K562 (cell line): Measurements from ENCODE around the gene MDM1. TPM values are rescaled to one million over a fixed set of nuclear protein-coding genes. Genes with fewer than 3 reads are reported as not detected.

Experiments used
- BHLHE40 ChIP-seq: IDR thresholded peaks from 2 replicates; pipeline ENCODE4 v1.6.1; 2011; ENCODE audit warnings: low read length, improper control_type of control experiment
- JUNB ChIP-seq: fragments of 450-650 bp; formaldehyde crosslinking; conservative IDR thresholded peaks from 2 replicates; pipeline ENCODE4 v1.4.0; 2020; ENCODE audit warnings: mild to moderate bottlenecking
- KDM4B ChIP-seq, 2 experiments: fragments of 450-650 bp in 1 of 2; sonication (generic) in 1 of 2; IDR thresholded peaks; 2 replicates each; pipeline ENCODE4 v1.6.1; 2016 to 2017; ENCODE audit warnings: borderline replicate concordance in 2 of 2, antibody characterized with exemption in 1 of 2, low read depth in 1 of 2, mild to moderate bottlenecking in 1 of 2
- MXI1 ChIP-seq: IDR thresholded peaks from 2 replicates; pipeline ENCODE4 v1.6.1; 2011; ENCODE audit warnings: low read depth, mild to moderate bottlenecking, improper control_type of control experiment, low read length
- NCOA6 ChIP-seq: fragments of 450-650 bp; IDR thresholded peaks from 2 replicates; pipeline ENCODE4 v1.6.1; 2017; ENCODE audit warnings: mild to moderate bottlenecking
- U2AF1 ChIP-seq: fragments of 200-400 bp; formaldehyde crosslinking; optimal IDR thresholded peaks from 2 replicates; pipeline ENCODE3; 2017; ENCODE audit warnings: mild to moderate bottlenecking, low read depth, low read length, moderate library complexity
- ZKSCAN8 ChIP-seq: fragments of 200-800 bp; sonication (Bioruptor generic); IDR thresholded peaks from 2 replicates; pipeline ENCODE4 v1.6.1; 2016; ENCODE audit warnings: missing genetic modification characterization, missing compliant biosample characterization
- ZNF41 ChIP-seq: fragments of 250-450 bp; sonication (Bioruptor Pico); conservative IDR thresholded peaks from 2 replicates; pipeline ENCODE4 v1.4.0; 2020; ENCODE audit warnings: mild to moderate bottlenecking
- ZNF561 ChIP-seq: fragments of 450-650 bp; formaldehyde crosslinking; conservative IDR thresholded peaks from 2 replicates; pipeline ENCODE4 v1.4.0; 2020; ENCODE audit warnings: mild to moderate bottlenecking, moderate library complexity
- ZSCAN32 ChIP-seq: fragments of 450-650 bp; formaldehyde crosslinking; IDR thresholded peaks from 2 replicates; pipeline ENCODE4 v1.4.0; 2020; ENCODE audit warnings: mild to moderate bottlenecking, moderate library complexity
- polyA plus RNA-seq, 8 experiments: library from polyadenylated mRNA; depleted of rRNA in 4 of 8; stranded (reverse) in 5 of 8; unstranded in 3 of 8; fragments of >200 nt; fragmentation: Nextera tagmentation in 2 of 8; fragmentation: Illumina TruSeq in 1 of 8; extraction: Ambion mirVana in 2 of 8; extraction: Trizol in 1 of 8; gene quantifications; 2 replicates each; pipeline versions ENCODE4 v1.2.1 to v1.2.3, GENCODE V29; 2011 to 2014; ENCODE audit warnings: inconsistent platforms in 1 of 8, missing spikeins in 1 of 8
- total RNA-seq, 7 experiments: library from RNA; depleted of rRNA in 6 of 7; stranded (reverse); fragments of >200 nt in 6 of 7; fragmentation: Illumina TruSeq in 2 of 7; extraction: Trizol in 2 of 7; gene quantifications; 2 replicates each; pipeline versions ENCODE4 v1.2.1 to v1.2.3, GENCODE V29; 2011 to 2021; ENCODE audit warnings: low replicate concordance in 1 of 7
- TF ChIP-seq, protein P1 (sequence below): sonication (generic); formaldehyde crosslinking; IDR thresholded peaks from 2 replicates; pipeline ENCODE4 v1.8.0; 2022; ENCODE audit warnings: missing genetic modification reagents, mild to moderate bottlenecking, borderline replicate concordance
- TF ChIP-seq, protein P2 (sequence below), 3 experiments: fragments of 200-800 bp in 1 of 3; fragments of 250-450 bp in 1 of 3; fragments of 450-650 bp in 1 of 3; sonication (Bioruptor Pico) in 1 of 3; sonication (Bioruptor generic) in 1 of 3; formaldehyde crosslinking in 1 of 3; IDR thresholded peaks; 2 replicates each; pipeline versions ENCODE4 v1.6.1 to v1.8.0; 2016 to 2022; ENCODE audit warnings: mild to moderate bottlenecking in 2 of 3, missing genetic modification characterization in 2 of 3, missing compliant biosample characterization in 1 of 3, moderate library complexity in 1 of 3
- TF ChIP-seq, protein P3 (sequence below), 2 experiments: fragments of 450-650 bp in 1 of 2; IDR thresholded peaks; 2 replicates each; pipeline ENCODE4 v1.6.1; 2011 to 2017; ENCODE audit warnings: low read depth in 2 of 2, antibody characterized with exemption in 1 of 2, borderline replicate concordance in 1 of 2, low read length in 1 of 2, mild to moderate bottlenecking in 1 of 2, mixed read lengths in 1 of 2; ENCODE audit not compliant: control insufficient read depth in 1 of 2
- TF ChIP-seq, protein P4 (sequence below): fragments of 250-450 bp; sonication (Bioruptor Pico); IDR thresholded peaks from 2 replicates; pipeline ENCODE4 v1.5.0; 2021; ENCODE audit warnings: mild to moderate bottlenecking, borderline replicate concordance
- TF ChIP-seq, protein P5 (sequence below): fragments of 450-650 bp; formaldehyde crosslinking; conservative IDR thresholded peaks from 2 replicates; pipeline ENCODE4 v1.4.0; 2022; ENCODE audit warnings: mild to moderate bottlenecking, missing genetic modification characterization

MDM1 gene
- total and polyA plus RNA-seq, 9 of the 15 experiments (the other 6 are each of a cell fraction or from before 2014, with no cell fraction given): 7.5 to 16.8 (median 13.1) TPM

DNA sequence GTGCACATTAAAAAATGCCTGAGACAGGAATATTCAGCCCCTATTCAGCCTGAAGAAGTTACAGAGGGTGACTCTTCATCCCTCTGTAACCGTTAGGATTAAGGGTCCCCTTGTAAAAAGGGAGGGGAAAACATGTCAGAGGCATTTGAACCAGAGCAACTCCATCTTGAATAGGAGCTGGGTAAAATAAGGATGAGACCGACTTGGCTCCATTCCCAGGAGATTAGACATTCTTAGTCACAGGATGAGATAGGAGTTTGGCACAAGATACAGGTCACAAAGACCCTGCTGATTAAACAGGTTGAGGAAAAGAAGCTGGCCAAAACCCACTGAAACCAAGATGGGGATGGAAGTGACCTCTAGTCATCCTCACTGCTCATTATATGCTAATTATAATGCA lies 19.9 kb upstream of the MDM1 start (continued):
- TF ChIP-seq, protein P1, sequence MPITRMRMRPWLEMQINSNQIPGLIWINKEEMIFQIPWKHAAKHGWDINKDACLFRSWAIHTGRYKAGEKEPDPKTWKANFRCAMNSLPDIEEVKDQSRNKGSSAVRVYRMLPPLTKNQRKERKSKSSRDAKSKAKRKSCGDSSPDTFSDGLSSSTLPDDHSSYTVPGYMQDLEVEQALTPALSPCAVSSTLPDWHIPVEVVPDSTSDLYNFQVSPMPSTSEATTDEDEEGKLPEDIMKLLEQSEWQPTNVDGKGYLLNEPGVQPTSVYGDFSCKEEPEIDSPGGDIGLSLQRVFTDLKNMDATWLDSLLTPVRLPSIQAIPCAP (CRISPR knock-in tag): no peak
- no peak for TF ChIP-seq KDM4B (IDR thresholded peaks at IDR 0.05; ENCODE audit: borderline replicate concordance in 2 of 2, low read depth in 1 of 2)
- TF ChIP-seq ZNF561: peak; percentile 91
- peak; percentile 93 for TF ChIP-seq ZNF41
- TF ChIP-seq, protein P2, sequence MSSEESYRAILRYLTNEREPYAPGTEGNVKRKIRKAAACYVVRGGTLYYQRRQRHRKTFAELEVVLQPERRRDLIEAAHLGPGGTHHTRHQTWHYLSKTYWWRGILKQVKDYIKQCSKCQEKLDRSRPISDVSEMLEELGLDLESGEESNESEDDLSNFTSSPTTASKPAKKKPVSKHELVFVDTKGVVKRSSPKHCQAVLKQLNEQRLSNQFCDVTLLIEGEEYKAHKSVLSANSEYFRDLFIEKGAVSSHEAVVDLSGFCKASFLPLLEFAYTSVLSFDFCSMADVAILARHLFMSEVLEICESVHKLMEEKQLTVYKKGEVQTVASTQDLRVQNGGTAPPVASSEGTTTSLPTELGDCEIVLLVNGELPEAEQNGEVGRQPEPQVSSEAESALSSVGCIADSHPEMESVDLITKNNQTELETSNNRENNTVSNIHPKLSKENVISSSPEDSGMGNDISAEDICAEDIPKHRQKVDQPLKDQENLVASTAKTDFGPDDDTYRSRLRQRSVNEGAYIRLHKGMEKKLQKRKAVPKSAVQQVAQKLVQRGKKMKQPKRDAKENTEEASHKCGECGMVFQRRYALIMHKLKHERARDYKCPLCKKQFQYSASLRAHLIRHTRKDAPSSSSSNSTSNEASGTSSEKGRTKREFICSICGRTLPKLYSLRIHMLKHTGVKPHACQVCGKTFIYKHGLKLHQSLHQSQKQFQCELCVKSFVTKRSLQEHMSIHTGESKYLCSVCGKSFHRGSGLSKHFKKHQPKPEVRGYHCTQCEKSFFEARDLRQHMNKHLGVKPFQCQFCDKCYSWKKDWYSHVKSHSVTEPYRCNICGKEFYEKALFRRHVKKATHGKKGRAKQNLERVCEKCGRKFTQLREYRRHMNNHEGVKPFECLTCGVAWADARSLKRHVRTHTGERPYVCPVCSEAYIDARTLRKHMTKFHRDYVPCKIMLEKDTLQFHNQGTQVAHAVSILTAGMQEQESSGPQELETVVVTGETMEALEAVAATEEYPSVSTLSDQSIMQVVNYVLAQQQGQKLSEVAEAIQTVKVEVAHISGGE (CRISPR knock-in tag; IDR thresholded peaks at IDR 0.05): peak in 1 of 3 experiments; percentile 83; a peak in 2 of 6 replicates
- TF ChIP-seq, protein P3, sequence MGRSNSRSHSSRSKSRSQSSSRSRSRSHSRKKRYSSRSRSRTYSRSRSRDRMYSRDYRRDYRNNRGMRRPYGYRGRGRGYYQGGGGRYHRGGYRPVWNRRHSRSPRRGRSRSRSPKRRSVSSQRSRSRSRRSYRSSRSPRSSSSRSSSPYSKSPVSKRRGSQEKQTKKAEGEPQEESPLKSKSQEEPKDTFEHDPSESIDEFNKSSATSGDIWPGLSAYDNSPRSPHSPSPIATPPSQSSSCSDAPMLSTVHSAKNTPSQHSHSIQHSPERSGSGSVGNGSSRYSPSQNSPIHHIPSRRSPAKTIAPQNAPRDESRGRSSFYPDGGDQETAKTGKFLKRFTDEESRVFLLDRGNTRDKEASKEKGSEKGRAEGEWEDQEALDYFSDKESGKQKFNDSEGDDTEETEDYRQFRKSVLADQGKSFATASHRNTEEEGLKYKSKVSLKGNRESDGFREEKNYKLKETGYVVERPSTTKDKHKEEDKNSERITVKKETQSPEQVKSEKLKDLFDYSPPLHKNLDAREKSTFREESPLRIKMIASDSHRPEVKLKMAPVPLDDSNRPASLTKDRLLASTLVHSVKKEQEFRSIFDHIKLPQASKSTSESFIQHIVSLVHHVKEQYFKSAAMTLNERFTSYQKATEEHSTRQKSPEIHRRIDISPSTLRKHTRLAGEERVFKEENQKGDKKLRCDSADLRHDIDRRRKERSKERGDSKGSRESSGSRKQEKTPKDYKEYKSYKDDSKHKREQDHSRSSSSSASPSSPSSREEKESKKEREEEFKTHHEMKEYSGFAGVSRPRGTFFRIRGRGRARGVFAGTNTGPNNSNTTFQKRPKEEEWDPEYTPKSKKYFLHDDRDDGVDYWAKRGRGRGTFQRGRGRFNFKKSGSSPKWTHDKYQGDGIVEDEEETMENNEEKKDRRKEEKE (IDR thresholded peaks at IDR 0.05; ENCODE audit: borderline replicate concordance in 1 of 2, control insufficient read depth in 1 of 2, low read depth in 2 of 2, low read length in 1 of 2): no peak
- TF ChIP-seq, protein P4, sequence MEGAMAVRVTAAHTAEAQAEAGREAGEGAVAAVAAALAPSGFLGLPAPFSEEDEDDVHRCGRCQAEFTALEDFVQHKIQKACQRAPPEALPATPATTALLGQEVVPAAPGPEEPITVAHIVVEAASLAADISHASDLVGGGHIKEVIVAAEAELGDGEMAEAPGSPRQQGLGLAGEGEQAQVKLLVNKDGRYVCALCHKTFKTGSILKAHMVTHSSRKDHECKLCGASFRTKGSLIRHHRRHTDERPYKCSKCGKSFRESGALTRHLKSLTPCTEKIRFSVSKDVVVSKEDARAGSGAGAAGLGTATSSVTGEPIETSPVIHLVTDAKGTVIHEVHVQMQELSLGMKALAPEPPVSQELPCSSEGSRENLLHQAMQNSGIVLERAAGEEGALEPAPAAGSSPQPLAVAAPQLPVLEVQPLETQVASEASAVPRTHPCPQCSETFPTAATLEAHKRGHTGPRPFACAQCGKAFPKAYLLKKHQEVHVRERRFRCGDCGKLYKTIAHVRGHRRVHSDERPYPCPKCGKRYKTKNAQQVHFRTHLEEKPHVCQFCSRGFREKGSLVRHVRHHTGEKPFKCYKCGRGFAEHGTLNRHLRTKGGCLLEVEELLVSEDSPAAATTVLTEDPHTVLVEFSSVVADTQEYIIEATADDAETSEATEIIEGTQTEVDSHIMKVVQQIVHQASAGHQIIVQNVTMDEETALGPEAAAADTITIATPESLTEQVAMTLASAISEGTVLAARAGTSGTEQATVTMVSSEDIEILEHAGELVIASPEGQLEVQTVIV (CRISPR knock-in tag): peak; percentile 53; the same call in 1 of the 2 replicates
- no peak for TF ChIP-seq NCOA6
- no peak for TF ChIP-seq U2AF1
- TF ChIP-seq JUNB (CRISPR knock-in tag): no peak
- no peak for TF ChIP-seq MXI1
- TF ChIP-seq ZKSCAN8 (CRISPR knock-in tag): peak; percentile 91
- TF ChIP-seq, protein P5, sequence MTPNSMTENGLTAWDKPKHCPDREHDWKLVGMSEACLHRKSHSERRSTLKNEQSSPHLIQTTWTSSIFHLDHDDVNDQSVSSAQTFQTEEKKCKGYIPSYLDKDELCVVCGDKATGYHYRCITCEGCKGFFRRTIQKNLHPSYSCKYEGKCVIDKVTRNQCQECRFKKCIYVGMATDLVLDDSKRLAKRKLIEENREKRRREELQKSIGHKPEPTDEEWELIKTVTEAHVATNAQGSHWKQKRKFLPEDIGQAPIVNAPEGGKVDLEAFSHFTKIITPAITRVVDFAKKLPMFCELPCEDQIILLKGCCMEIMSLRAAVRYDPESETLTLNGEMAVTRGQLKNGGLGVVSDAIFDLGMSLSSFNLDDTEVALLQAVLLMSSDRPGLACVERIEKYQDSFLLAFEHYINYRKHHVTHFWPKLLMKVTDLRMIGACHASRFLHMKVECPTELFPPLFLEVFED (CRISPR knock-in tag): peak; percentile 81
- peak; percentile 80; the same call in 1 of the 2 replicates for TF ChIP-seq ZSCAN32 (CRISPR knock-in tag)
- TF ChIP-seq BHLHE40: no peak
